Mesothelial cell of epicardium (in vitro differentiated cells): ENCODE data around the gene SH2B3. TPM values are rescaled to one million over a fixed set of nuclear protein-coding genes. Genes with fewer than 3 reads are reported as not detected.

Experiments
- DNase-seq, 2 experiments: peaks; one replicate each; pipeline ENCODE4 v3.0.0; 2021; ENCODE audit warnings: low spot score in 2 of 2; ENCODE audit not compliant: unreplicated experiment in 2 of 2
- H3K27ac Mint-ChIP-seq: 2 replicates; pipeline ENCODE4 v1.8.0; 2021; ENCODE audit warnings: mixed read lengths
- H3K27me3 Mint-ChIP-seq: 2 replicates; pipeline ENCODE4 v1.8.0; 2021; ENCODE audit warnings: low read depth, mixed read lengths
- H3K36me3 Mint-ChIP-seq: 2 replicates; pipeline ENCODE4 v1.8.0; 2021; ENCODE audit warnings: mixed read lengths
- H3K4me1 Mint-ChIP-seq: 2 replicates; pipeline ENCODE4 v1.8.0; 2021; ENCODE audit warnings: mixed read lengths
- H3K4me3 Mint-ChIP-seq: 2 replicates; pipeline ENCODE4 v1.8.0; 2021; ENCODE audit warnings: mild to moderate bottlenecking, moderate library complexity, mixed read lengths
- H3K9me3 Mint-ChIP-seq: 2 replicates; pipeline ENCODE4 v1.8.0; 2021; ENCODE audit warnings: mixed read lengths
- total RNA-seq: library from RNA; stranded (reverse); gene quantifications from 3 replicates; pipeline ENCODE4 v1.2.1, GENCODE V29; 2021
- TF ChIP-seq, protein P1 (sequence below): fragments of 200-600 bp; sonication (generic); IDR thresholded peaks from one replicate; pipeline ENCODE4 v1.5.0; 2021; ENCODE audit warnings: antibody characterized with exemption; ENCODE audit not compliant: unreplicated experiment

Gene SH2B3
- total RNA-seq, 1 donor from 2014 or later, result 2.1 TPM

- no peak for DNase-seq
- TF ChIP-seq, protein P1, sequence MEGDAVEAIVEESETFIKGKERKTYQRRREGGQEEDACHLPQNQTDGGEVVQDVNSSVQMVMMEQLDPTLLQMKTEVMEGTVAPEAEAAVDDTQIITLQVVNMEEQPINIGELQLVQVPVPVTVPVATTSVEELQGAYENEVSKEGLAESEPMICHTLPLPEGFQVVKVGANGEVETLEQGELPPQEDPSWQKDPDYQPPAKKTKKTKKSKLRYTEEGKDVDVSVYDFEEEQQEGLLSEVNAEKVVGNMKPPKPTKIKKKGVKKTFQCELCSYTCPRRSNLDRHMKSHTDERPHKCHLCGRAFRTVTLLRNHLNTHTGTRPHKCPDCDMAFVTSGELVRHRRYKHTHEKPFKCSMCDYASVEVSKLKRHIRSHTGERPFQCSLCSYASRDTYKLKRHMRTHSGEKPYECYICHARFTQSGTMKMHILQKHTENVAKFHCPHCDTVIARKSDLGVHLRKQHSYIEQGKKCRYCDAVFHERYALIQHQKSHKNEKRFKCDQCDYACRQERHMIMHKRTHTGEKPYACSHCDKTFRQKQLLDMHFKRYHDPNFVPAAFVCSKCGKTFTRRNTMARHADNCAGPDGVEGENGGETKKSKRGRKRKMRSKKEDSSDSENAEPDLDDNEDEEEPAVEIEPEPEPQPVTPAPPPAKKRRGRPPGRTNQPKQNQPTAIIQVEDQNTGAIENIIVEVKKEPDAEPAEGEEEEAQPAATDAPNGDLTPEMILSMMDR, result no peak
- Mint-ChIP-seq H3K9me3 (no peaks in the 10 kb centered on the region), H3K4me3 (no peak overlapping the region), H3K27ac (no peak overlapping the region), H3K4me1 (peaks cover under 1% of the 10 kb centered on the region), H3K36me3 (peaks cover 3% of the 10 kb centered on the region), H3K27me3 (no peaks in the 10 kb centered on the region)
Observed at GRCh38 chr12:111361717-111362576, 43.8 kb upstream of the SH2B3 start.

- no peaks in the 10 kb centered on the region for H3K9me3 Mint-ChIP-seq
Observed at GRCh38 chr12:111362687-111363475, 42.8 kb upstream of the SH2B3 start.

DNA sequence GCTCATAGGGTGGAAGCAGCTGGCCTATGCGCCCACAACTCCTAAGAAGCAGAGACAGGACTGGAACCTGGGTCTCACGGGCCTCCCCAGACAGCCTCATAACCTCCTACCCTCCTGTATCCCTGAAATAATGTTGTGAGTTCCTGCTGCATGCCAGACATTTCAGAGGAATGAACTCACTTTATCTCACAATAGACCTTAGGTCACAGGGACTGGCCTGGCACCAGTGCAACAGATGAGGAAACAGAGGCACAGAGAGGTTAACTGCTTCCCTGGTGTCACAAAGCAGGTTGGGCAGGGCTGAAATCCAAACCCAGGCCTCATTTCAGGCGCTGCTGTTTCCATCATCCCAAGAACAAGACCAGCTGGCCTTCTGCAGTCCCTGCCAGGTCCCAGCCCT is 42.1 kb upstream of the SH2B3 start:
- DNase-seq, result no peak

More at GRCh38 chr12:111362687-111363475, 42.8 kb upstream of the SH2B3 start:
- Mint-ChIP-seq H3K27ac (no peak overlapping the region), H3K4me3 (no peak overlapping the region), H3K36me3 (peaks cover 3% of the 10 kb centered on the region), H3K27me3 (no peaks in the 10 kb centered on the region), H3K4me1 (peaks cover 9% of the 10 kb centered on the region)
- DNase-seq, result no peak
- TF ChIP-seq, protein P1, result no peak

DNA sequence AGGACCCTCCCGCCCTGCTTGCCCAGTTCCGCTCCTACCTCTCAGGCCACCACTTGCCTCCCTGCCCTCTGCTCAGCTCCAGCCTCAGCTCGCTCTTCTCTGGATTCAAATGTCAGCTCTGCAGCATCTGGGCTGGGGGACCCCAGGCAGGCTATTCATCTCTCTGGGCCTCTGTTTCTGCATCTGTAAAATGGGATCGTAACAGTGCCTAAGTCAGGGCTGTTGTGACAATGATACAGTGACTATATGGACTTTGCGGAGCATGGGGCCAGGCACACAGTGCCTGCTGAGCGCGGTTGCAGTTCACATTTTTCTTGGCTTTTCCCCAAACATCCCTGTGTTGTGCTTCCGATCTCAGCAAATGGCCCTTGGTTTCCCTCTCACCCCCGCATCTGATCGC is 39.6 kb upstream of the SH2B3 start:
- Mint-ChIP-seq H3K4me1 (peaks cover 13% of the 10 kb centered on the region), H3K36me3 (peaks cover 3% of the 10 kb centered on the region), H3K4me3 (no peak overlapping the region), H3K27ac (no peak overlapping the region), H3K9me3 (no peaks in the 10 kb centered on the region), H3K27me3 (no peaks in the 10 kb centered on the region)
- DNase-seq, result no peak
- TF ChIP-seq, protein P1, result no peak

More for the DNA sequence above, 42.1 kb upstream of the SH2B3 start:
- H3K36me3 Mint-ChIP-seq, result peaks cover 3% of the 10 kb centered on the region
- TF ChIP-seq, protein P1, result no peak
- no peaks in the 10 kb centered on the region for H3K27me3 Mint-ChIP-seq
- H3K4me3 Mint-ChIP-seq, result no peak overlapping the region
- no peak overlapping the region for H3K27ac Mint-ChIP-seq
- H3K4me1 Mint-ChIP-seq, result peaks cover 13% of the 10 kb centered on the region
- H3K9me3 Mint-ChIP-seq, result no peaks in the 10 kb centered on the region

GRCh38 chr12:111366583-111366982 is 39.1 kb upstream of the SH2B3 start:
- peaks cover 3% of the 10 kb centered on the region for H3K36me3 Mint-ChIP-seq
- no peak overlapping the region for H3K27ac Mint-ChIP-seq
- no peaks in the 10 kb centered on the region for H3K9me3 Mint-ChIP-seq

More at GRCh38 chr12:111366583-111366982, 39.1 kb upstream of the SH2B3 start:
- Mint-ChIP-seq H3K27me3 (no peaks in the 10 kb centered on the region), H3K4me1 (peaks cover 13% of the 10 kb centered on the region), H3K4me3 (no peak overlapping the region)
- TF ChIP-seq, protein P1, result no peak
- no peak for DNase-seq
